HG03342 (cell line): Measurements from ENCODE around the gene STOML1.
"Not testable (repeated sequence)": the region's sequence is repeated elsewhere in the genome, so short reads cannot be mapped to it uniquely, and the experiment has no call there.

Experiments
- ATAC-seq: cut with Tn5 transposase; IDR thresholded peaks from one replicate; pipeline ENCODE4 v1.9.1; 2021; ENCODE audit warnings: mild to moderate bottlenecking, moderate library complexity; ENCODE audit not compliant: unreplicated experiment

The STOML1 gene

DNA sequence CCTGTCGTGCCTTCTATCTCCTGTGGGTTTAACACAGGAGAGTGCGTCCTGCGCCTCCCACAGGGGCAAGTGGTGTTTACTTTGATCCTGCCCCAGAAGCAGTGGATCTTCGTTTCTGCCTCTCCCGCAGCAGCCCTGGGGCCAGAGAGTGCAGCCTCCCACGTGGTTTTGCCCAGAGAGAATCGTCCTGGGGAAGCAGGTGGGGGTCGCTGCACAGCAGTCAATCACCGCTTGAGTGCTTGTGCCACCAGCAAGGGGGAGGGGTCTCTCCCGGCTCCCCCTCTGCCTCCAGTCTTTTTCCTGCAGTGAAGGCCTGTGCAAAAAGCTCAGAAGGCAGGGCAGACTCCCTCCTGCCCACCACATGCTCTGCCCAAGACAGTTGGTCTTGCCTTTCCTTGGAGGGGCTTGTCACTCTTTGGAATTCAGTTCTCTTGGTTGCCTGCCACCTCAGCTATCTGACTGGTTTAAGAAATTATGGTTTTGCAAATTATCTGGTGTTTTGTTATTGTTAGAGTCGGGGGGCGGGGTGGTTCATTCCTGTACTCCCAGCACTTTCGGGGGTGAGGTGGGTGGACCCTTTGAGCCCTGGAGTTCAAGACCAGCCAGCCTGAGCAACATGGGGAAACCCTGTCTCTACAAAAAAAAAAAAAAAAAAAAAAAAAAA is 26.9 kb downstream of the STOML1 start:
- peak; percentile 20 for ATAC-seq

DNA sequence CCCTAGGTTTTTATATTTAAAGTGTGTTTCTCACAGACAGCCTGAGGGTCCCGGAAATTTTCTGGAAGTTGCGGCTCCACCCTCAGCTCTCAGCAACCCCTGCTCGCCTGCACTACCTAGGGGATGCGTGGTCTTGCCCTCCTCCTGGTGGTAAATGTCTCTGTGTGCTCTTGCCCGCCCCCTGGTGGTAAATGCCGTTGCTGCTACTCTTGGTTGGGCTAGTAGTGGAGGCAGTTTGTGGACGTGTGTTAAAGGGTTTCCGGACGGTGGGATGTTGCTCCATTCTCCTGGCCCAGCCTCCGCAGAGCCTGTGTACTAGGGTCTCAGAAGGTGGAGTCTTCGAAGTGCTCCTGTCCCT is 27.4 kb downstream of the STOML1 start:
- ATAC-seq: peak; percentile 71

- no peak for ATAC-seq
Measured at GRCh38 chr15:73962433-73962832, 29.7 kb downstream of the STOML1 start.

DNA sequence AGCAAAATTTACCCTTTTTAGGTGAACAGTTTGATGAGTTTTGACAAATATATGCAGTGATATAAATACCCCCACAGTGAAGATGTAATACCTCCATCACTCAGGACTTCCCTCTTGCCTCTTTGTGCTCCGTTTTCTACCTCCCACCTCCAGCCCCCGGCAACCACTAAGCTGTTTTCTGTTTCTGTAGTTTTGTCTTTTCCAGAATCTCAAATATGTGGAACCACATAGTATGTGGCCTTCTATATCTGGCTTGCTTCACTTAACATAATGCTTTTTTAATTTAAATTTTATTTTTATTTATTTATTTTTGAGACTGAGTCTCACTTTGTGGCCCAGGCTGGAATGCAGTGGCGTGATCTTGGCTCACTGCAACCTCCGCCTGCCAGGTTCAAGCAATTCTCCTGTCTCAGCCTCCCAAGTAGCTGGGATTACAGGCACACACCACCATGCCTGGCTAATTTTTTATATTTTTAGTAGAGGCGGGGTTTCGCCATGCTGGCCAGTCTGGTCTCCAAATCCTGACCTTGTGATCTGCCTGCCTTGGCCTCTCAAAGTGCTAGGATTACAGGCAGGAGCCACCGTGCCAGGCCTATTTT is 31.5 kb downstream of the STOML1 start:
- not testable (repeated sequence) for ATAC-seq

DNA sequence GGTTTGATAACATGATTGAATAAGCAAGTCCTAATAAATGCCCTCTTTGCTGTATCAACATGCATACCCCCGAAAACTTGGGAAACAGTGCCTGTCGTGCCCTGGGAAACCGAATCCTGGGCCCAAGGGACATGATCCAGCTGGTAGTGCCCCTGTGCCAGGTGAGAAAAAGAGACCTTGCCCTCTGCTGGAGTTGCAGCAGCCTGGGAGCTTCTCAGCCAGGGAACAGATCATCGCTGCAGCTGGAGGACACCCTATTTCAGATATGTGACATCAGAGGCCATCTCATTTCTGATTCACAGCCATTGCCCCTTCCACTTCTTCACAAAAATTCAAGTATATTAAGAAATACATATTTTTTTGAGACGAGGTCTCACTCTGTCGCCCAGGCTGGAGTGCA is 32.3 kb downstream of the STOML1 start:
- no peak for ATAC-seq

DNA sequence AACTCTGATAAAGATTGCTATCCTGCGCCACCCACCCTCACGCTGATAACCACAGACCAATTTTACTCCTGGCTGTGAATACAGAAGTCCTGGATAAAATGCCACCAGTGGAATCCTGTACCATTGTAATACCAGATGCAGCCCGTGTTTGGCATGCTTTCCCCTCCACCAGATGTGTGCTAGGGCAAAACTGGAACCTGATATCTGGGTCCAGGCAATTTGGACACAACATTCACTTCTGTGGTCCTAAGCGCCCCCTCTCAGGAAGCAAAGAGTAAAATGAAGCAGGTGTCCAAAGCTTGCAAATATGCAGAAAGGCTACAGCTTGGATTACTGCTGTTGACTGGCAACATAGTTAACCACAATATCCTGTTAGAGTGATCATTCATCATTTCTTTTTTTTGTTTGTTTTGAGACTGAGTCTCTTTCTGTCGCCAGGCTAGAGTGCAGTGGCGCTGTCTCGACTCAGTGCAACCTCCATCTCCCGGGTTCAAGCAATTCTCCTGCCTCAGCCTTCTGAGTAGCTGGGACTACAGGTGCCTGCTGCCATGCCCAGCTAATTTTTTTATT is 33.0 kb downstream of the STOML1 start:
- ATAC-seq: no peak

DNA sequence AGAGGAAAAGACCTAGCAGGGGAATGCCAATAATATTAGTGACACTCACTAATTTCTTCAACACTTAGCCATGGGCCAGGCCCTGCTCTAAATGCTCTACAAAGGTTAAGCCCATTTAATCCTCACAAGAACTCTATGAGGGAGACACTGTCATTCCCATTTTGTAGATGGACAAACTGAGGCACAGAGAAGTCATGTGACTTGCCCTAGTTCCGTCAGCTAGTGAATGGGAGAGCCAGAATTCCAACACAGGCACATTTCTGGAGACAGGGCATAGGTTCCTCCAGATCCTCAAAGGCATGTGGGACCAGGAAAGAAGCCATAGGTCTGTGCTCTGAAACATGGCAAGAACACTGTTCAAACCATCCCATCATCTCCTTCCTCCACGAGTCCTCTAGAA is 34.3 kb downstream of the STOML1 start:
- no peak for ATAC-seq

- ATAC-seq: no peak
Measured at GRCh38 chr15:73957276-73957675, 34.8 kb downstream of the STOML1 start.

DNA sequence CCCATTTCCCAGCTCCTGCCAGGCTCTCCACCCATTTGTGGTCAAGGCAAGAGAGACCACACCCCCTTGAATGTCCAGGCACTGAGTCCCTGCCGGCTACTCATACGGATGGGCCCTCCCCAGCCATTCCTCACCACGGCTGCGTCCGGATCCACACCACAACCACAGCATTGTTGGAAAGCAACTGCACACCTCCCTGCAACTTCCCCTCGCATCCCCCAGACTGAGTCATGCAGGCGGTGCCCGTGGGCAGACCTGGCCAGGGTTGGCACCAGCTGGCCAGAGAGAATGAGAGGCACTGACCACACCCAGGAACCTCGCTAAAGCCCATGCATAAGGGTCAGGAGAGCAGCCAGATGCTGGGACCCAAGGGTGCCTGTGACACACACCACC is 35.4 kb downstream of the STOML1 start:
- no peak for ATAC-seq

- ATAC-seq: no peak
Measured at GRCh38 chr15:73955861-73956742, 36.0 kb downstream of the STOML1 start.

DNA sequence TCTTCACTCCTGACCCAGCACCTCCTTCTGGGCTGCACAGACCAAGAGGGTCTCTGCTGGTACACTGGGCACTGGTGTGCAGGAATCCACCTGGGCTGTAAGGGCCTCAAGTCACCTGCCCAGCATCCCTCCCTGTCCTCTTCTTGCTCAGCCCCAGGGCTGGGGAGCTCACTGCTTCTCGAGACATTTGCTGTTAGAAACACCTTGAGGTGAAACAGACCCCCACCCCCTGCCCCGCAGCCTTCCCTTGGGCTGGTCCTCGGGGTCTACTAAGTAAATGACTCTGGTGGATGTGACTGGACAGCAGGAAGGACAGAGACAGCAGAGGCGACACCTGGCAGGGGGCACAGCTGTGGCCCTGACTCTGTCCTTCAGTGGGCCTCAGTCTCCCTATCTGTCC is 36.8 kb downstream of the STOML1 start:
- no peak for ATAC-seq

- no peak for ATAC-seq
Measured at GRCh38 chr15:73954188-73955145, 37.6 kb downstream of the STOML1 start.

DNA sequence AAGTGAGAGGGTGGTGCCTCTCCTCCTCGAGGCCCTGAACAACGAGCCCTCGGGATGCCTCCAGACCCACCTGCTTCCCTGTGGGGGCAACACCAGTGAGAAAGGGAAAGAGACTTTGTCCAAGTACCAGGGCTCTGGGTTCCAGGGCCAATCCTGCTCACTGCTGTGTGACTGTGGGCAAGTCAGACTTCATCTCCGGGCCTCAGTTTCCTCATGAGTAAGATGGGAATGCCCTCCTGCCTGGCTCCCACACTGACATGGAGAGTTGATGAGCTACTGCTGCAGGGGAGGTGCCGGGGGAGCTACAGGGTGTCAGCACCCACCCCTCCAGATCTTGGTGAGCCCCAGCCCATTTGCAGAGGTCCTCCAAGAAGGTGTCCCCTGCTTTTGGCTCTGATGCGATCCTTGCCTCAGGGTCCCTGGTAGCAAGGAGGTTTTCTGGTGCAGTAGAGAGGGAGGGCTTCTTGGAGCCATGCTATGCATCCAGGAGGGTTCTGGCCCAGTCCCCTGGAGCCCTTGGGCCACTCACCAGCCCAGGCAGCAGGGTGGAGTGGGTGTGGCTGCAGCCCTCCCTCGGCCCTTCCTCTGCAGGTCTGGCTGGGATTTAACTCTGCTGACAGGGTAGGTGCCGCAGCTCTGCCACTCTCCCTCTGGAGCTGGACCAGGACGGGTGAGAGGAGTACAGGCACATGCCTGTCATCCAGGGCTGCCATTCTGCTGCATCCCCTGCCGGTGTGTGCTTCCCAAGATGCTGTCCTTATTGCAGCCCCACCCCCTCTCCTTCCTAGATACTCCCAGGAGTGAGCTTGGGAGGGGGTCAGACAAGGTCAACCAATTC is 39.0 kb downstream of the STOML1 start:
- no peak for ATAC-seq

- ATAC-seq: no peak
Measured at GRCh38 chr15:73952171-73952912, 39.8 kb downstream of the STOML1 start.

- no peak for ATAC-seq
Measured at GRCh38 chr15:73951601-73952000, 40.5 kb downstream of the STOML1 start.

DNA sequence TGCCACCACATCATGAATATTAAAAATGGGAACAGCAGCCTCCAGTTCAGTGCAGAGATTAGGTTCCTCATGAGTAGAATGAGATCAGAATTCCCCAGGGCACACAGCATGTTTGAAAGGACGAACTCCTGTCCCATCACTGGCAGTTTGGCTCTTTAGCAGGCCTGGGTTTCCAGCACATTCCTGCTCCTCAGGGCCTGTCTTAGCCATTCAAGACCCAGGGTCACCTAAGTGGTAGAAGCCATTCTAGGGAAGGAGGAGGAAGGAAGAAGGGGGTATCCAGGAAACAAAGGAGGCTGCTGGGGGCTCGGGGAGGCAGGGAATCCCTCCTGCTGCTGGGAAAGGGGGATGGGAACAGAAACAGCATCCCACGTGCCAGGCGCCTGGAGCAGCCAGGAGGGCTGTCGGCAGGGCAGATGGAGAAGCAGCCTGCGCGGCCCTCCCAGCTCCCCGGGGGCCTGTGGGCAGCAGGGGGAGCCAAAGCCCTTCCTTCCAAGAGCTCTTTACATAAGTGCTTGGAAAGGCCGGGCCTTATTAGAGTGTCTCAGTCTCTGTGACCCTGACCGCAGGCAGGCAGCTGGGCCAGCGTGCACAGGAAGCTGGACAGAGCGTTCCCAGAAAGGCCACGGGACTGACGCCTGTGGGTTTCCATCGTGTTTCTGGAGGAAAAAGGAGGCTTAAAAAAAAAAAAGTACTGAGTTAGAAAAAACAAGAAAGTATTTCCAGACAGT is 41.1 kb downstream of the STOML1 start:
- ATAC-seq: no peak

DNA sequence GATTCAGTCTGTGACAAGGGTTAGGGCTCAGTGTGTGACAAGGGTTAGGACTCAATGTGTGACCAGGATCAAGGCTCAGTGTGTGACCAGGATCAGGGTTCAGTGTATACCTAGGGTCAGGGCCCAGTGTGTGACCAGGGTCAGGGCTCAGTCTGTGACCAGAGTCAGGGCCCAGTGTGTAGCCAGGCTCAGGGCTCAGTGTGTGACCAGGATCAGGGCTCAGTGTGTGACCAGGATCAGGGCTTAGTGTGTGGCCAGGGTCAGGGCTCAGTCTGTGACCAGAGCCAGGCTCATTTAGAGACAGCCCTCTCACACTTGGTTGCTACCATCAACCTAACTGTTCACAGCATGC is 41.6 kb downstream of the STOML1 start:
- ATAC-seq: no peak

GRCh38 chr15:73949496-73949895 is 42.6 kb downstream of the STOML1 start:
- no peak for ATAC-seq
